H9 (cell line): ENCODE measurements around the gene PALS2. TPM values are rescaled to one million over a fixed set of nuclear protein-coding genes. Genes with fewer than 3 reads are reported as not detected.

Experiments used
- DNase-seq: peaks from one replicate; pipeline ENCODE4 v3.0.0-alpha.2; 2017
- H2AFZ ChIP-seq: one replicate; pipeline ENCODE4 v1.6.1; 2013; ENCODE audit warnings: mild to moderate bottlenecking, low read length, control low read depth, moderate library complexity
- H2AK5ac ChIP-seq: 2 replicates; pipeline ENCODE4 v1.6.1; 2013; ENCODE audit warnings: low read length, control low read depth, mixed read lengths; ENCODE audit not compliant: insufficient read length
- H2BK120ac ChIP-seq: one replicate; pipeline ENCODE4 v1.6.1; 2013; ENCODE audit warnings: low read depth, mild to moderate bottlenecking, low read length, control low read depth, inconsistent platforms; ENCODE audit not compliant: poor library complexity, severe bottlenecking
- H2BK12ac ChIP-seq: 2 replicates; pipeline ENCODE4 v1.6.1; 2013; ENCODE audit warnings: low read length, control low read depth, mixed read lengths, low read depth; ENCODE audit not compliant: insufficient read length
- H2BK15ac ChIP-seq: 2 replicates; pipeline ENCODE4 v1.6.1; 2013; ENCODE audit warnings: low read depth, low read length, control low read depth
- H2BK20ac ChIP-seq: one replicate; pipeline ENCODE4 v1.6.1; 2013; ENCODE audit warnings: low read depth, mild to moderate bottlenecking, low read length, control low read depth, inconsistent platforms; ENCODE audit not compliant: poor library complexity, severe bottlenecking
- H2BK5ac ChIP-seq: 2 replicates; pipeline ENCODE4 v1.6.1; 2013; ENCODE audit warnings: low read length, control low read depth, mixed read lengths; ENCODE audit not compliant: insufficient read length
- H3K14ac ChIP-seq: 2 replicates; pipeline ENCODE4 v1.6.1; 2013; ENCODE audit warnings: low read length, control low read depth; ENCODE audit not compliant: insufficient read depth
- H3K18ac ChIP-seq: 2 replicates; pipeline ENCODE4 v1.6.1; 2013; ENCODE audit warnings: low read depth, mild to moderate bottlenecking, mixed read lengths, low read length, control low read depth; ENCODE audit not compliant: insufficient read length
- H3K23ac ChIP-seq: 2 replicates; pipeline ENCODE4 v1.6.1; 2013; ENCODE audit warnings: low read length, control low read depth, mixed read lengths, low read depth; ENCODE audit not compliant: insufficient read length
- H3K23me2 ChIP-seq: 2 replicates; pipeline ENCODE4 v1.6.1; 2013; ENCODE audit warnings: low read depth, mild to moderate bottlenecking, mixed read lengths, low read length, control low read depth; ENCODE audit not compliant: insufficient read length, poor library complexity, severe bottlenecking
- H3K27ac ChIP-seq: 2 replicates; pipeline ENCODE4 v1.5.1; 2013; ENCODE audit warnings: low read length, control low read depth, mixed read lengths, low read depth; ENCODE audit not compliant: insufficient read length
- H3K27me3 ChIP-seq: 2 replicates; pipeline ENCODE4 v1.6.1; 2013; ENCODE audit warnings: low read length, control low read depth, inconsistent platforms; ENCODE audit not compliant: insufficient read depth
- H3K4ac ChIP-seq: 2 replicates; pipeline ENCODE4 v1.6.1; 2013; ENCODE audit warnings: low read depth, mild to moderate bottlenecking, control low read depth, inconsistent platforms, low read length, moderate library complexity
- H3K4me1 ChIP-seq: 2 replicates; pipeline ENCODE4 v1.6.1; 2013; ENCODE audit warnings: low read length, control low read depth, inconsistent platforms; ENCODE audit not compliant: insufficient read depth
- H3K4me2 ChIP-seq: 2 replicates; pipeline ENCODE4 v1.6.1; 2013; ENCODE audit warnings: low read length, control low read depth, mixed read lengths; ENCODE audit not compliant: insufficient read length, insufficient read depth
- H3K56ac ChIP-seq: 2 replicates; pipeline ENCODE4 v1.6.1; 2013; ENCODE audit warnings: low read depth, mild to moderate bottlenecking, mixed read lengths, low read length, control low read depth; ENCODE audit not compliant: insufficient read length
- H3K79me1 ChIP-seq: 2 replicates; pipeline ENCODE4 v1.6.1; 2013; ENCODE audit warnings: low read depth, mild to moderate bottlenecking, moderate library complexity, low read length, control low read depth, inconsistent platforms; ENCODE audit not compliant: insufficient read depth, poor library complexity, severe bottlenecking
- H3K79me2 ChIP-seq: 2 replicates; pipeline ENCODE4 v1.6.1; 2013; ENCODE audit warnings: low read length, control low read depth, inconsistent platforms; ENCODE audit not compliant: insufficient read depth
- H3K9ac ChIP-seq: 2 replicates; pipeline ENCODE4 v1.6.1; 2013; ENCODE audit warnings: low read length, control low read depth, mixed read lengths; ENCODE audit not compliant: insufficient read length; ENCODE audit errors: extremely low read depth
- H3K9me3 ChIP-seq: one replicate; pipeline ENCODE4 v1.6.1; 2013; ENCODE audit warnings: low read depth, low read length, inconsistent platforms; ENCODE audit not compliant: control insufficient read depth
- H3T11ph ChIP-seq: one replicate; pipeline ENCODE4 v1.6.1; 2013; ENCODE audit warnings: mild to moderate bottlenecking, low read length, control low read depth, inconsistent platforms
- H4K20me1 ChIP-seq: one replicate; pipeline ENCODE4 v1.6.1; 2013; ENCODE audit not compliant: control insufficient read depth, insufficient read length, insufficient read depth
- H4K5ac ChIP-seq: 2 replicates; pipeline ENCODE4 v1.6.1; 2013; ENCODE audit warnings: low read depth, mild to moderate bottlenecking, mixed read lengths, low read length, control low read depth; ENCODE audit not compliant: insufficient read length
- H4K8ac ChIP-seq: replicated peaks from 2 replicates; pipeline ENCODE4 v1.6.1; 2013; ENCODE audit warnings: low read length, control low read depth, mixed read lengths, low read depth; ENCODE audit not compliant: insufficient read length
- H4K91ac ChIP-seq: 2 replicates; pipeline ENCODE4 v1.6.1; 2013; ENCODE audit warnings: low read depth, mild to moderate bottlenecking, moderate library complexity, mixed read lengths, low read length, control low read depth; ENCODE audit not compliant: insufficient read length
- H3K27ac Mint-ChIP-seq, 3 experiments: 2 replicates in 2 of 3; 3 replicates in 1 of 3; pipeline ENCODE4 v1.8.0; 2020 to 2021; ENCODE audit warnings: mixed read lengths in 3 of 3, mild to moderate bottlenecking in 1 of 3, moderate library complexity in 1 of 3
- H3K27me3 Mint-ChIP-seq: 2 replicates; pipeline ENCODE4 v1.8.0; 2021; ENCODE audit warnings: low read depth, mild to moderate bottlenecking, moderate library complexity, mixed read lengths
- H3K36me3 Mint-ChIP-seq, 3 experiments: 2 replicates in 2 of 3; 3 replicates in 1 of 3; pipeline ENCODE4 v1.8.0; 2020 to 2021; ENCODE audit warnings: low read depth in 3 of 3, mixed read lengths in 3 of 3; ENCODE audit not compliant: insufficient read depth in 1 of 3
- H3K4me1 Mint-ChIP-seq, 2 experiments: 2 replicates each; pipeline ENCODE4 v1.8.0; 2020; ENCODE audit warnings: mixed read lengths in 2 of 2
- H3K4me3 Mint-ChIP-seq, 2 experiments: 2 replicates in 1 of 2; 3 replicates in 1 of 2; pipeline ENCODE4 v1.8.0; 2020 to 2021; ENCODE audit warnings: mild to moderate bottlenecking in 2 of 2, mixed read lengths in 2 of 2, moderate library complexity in 1 of 2
- H3K9me3 Mint-ChIP-seq, 2 experiments: 2 replicates in 1 of 2; 3 replicates in 1 of 2; pipeline ENCODE4 v1.8.0; 2020; ENCODE audit warnings: mild to moderate bottlenecking in 2 of 2, mixed read lengths in 2 of 2, moderate library complexity in 1 of 2
- CTCF ChIP-seq: fragments of 200-600 bp; sonication (generic); conservative IDR thresholded peaks from 3 replicates; pipeline ENCODE4 v1.8.0; 2021; ENCODE audit warnings: antibody characterized with exemption, mild to moderate bottlenecking
- total RNA-seq: library from RNA; stranded (reverse); gene quantifications from 2 replicates; pipeline ENCODE4 v1.2.1, GENCODE V29; 2021

Gene PALS2
- total RNA-seq, 1 experiment from 2014 or later, result 63.1 TPM

- Histone ChIP-seq H3K27ac (no peak overlapping the region), H3K18ac (no peak overlapping the region), H2AK5ac (no peak overlapping the region), H3K14ac (no peak overlapping the region), H4K91ac (no peak overlapping the region), H3K9ac (no peak overlapping the region), H3K23me2 (no peaks in the 10 kb centered on the region), H4K5ac (no peak overlapping the region), H3K79me2 (peaks cover 18% of the 10 kb centered on the region; the same call in 1 of the 2 replicates), H3T11ph (no peak overlapping the region), H2BK5ac (no peak overlapping the region), H3K23ac (no peak overlapping the region), H2BK20ac (no peak overlapping the region), H2BK120ac (no peak overlapping the region), H3K4me2 (no peak overlapping the region), H2AFZ (no peak overlapping the region), H4K8ac (no peak overlapping the region), H2BK15ac (no peak overlapping the region), H2BK12ac (no peak overlapping the region), H3K56ac (no peak overlapping the region), H3K79me1 (peaks cover 6% of the 10 kb centered on the region), H3K4me1 (no peaks in the 10 kb centered on the region), H4K20me1 (no peaks in the 10 kb centered on the region), H3K9me3 (no peaks in the 10 kb centered on the region), H3K27me3 (no peaks in the 10 kb centered on the region), H3K4ac (no peak overlapping the region)
- TF ChIP-seq CTCF, result no peak
- peaks cover 12 to 25% (median 20%) of the 10 kb centered on the region in 3 experiments for H3K36me3 Mint-ChIP-seq
- H3K4me3 Mint-ChIP-seq, result no peak overlapping the region
- DNase-seq, result no peak
- H3K27ac Mint-ChIP-seq, result no peak overlapping the region; a peak in 1 of 7 replicates
- peaks cover 13 to 15% of the 10 kb centered on the region in 2 experiments; a peak in 3 of 5 replicates for H3K9me3 Mint-ChIP-seq
- H3K27me3 Mint-ChIP-seq, result no peaks in the 10 kb centered on the region
- H3K4me1 Mint-ChIP-seq, result peaks cover 19 to 21% of the 10 kb centered on the region in 2 experiments
Observed at GRCh38 chr7:24602860-24603456, 29.7 kb downstream of the PALS2 start.
